Measurements from ENCODE around the gene MRPL49.
"Not testable (repeated sequence)": the region's sequence is repeated elsewhere in the genome, so short reads cannot be mapped to it uniquely, and the experiment has no call there.

The MRPL49 gene

GRCh38 chr11:65134952-65135632, 13.0 kb downstream of the MRPL49 start:
- peak; percentile 98 for DNase-seq

- DNase-seq = no peak
Measured at GRCh38 chr11:65135633-65136145, 13.6 kb downstream of the MRPL49 start.

GRCh38 chr11:65136515-65137096, 14.5 kb downstream of the MRPL49 start:
- no peak for DNase-seq

GRCh38 chr11:65141896-65142494, 19.9 kb downstream of the MRPL49 start:
- DNase-seq = no peak

- no peak for DNase-seq
Measured at GRCh38 chr11:65147352-65148075, 25.4 kb downstream of the MRPL49 start.

GRCh38 chr11:65148657-65149056, 26.5 kb downstream of the MRPL49 start:
- no peak for DNase-seq

GRCh38 chr11:65150131-65150508, 28.0 kb downstream of the MRPL49 start:
- DNase-seq = not testable (repeated sequence)

- DNase-seq = peak; percentile 65
Measured at GRCh38 chr11:65150509-65151299, 28.6 kb downstream of the MRPL49 start.

GRCh38 chr11:65151331-65151899, 29.3 kb downstream of the MRPL49 start:
- no peak for DNase-seq

GRCh38 chr11:65152122-65152521, 30.0 kb downstream of the MRPL49 start:
- no peak for DNase-seq

- no peak for DNase-seq
Measured at GRCh38 chr11:65156256-65156655, 34.1 kb downstream of the MRPL49 start.

- DNase-seq = no peak
Measured at GRCh38 chr11:65156926-65157325, 34.8 kb downstream of the MRPL49 start.

- no peak for DNase-seq
Measured at GRCh38 chr11:65157336-65157735, 35.2 kb downstream of the MRPL49 start.

- DNase-seq = no peak
Measured at GRCh38 chr11:65159012-65159411, 36.9 kb downstream of the MRPL49 start.

- DNase-seq = no peak
Measured at GRCh38 chr11:65160643-65161042, 38.5 kb downstream of the MRPL49 start.

- no peak for DNase-seq
Measured at GRCh38 chr11:65163684-65164083, 41.6 kb downstream of the MRPL49 start.

- no peak for DNase-seq
Measured at GRCh38 chr11:65165410-65166317, 43.5 kb downstream of the MRPL49 start.

GRCh38 chr11:65166893-65167292, 44.8 kb downstream of the MRPL49 start:
- no peak for DNase-seq

GRCh38 chr11:65167656-65168055, 45.5 kb downstream of the MRPL49 start:
- no peak for DNase-seq

GRCh38 chr11:65169164-65169641, 47.1 kb downstream of the MRPL49 start:
- DNase-seq = no peak

- no peak for DNase-seq
Measured at GRCh38 chr11:65170058-65170534, 48.0 kb downstream of the MRPL49 start, which contains the start of gene SPDYC. Gene SPDYC, plus strand, starts transcription at chr11:65170233. Its CDS starts 1,125 bp downstream, at chr11:65171358.

Measured in SHP77 treated with DMSO at 0.1 percent for 48 hours (cell line).